GM19395 (cell line): Measurements from ENCODE around the gene TP53TG3C.
"Not testable (repeated sequence)": the region's sequence is repeated elsewhere in the genome, so short reads cannot be mapped to it uniquely, and the experiment has no call there.

Experiments
- ATAC-seq: cut with Tn5 transposase; IDR thresholded peaks from one replicate; pipeline ENCODE4 v1.9.1; 2021; ENCODE audit warnings: mild to moderate bottlenecking, moderate library complexity; ENCODE audit not compliant: unreplicated experiment

The TP53TG3C gene, protein sequence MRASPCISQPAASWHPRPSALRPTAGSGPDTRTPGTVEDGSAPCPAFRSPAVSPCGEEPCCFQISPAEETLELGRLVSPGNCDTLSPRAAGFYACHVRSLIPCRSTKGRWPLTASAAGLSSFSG

DNA sequence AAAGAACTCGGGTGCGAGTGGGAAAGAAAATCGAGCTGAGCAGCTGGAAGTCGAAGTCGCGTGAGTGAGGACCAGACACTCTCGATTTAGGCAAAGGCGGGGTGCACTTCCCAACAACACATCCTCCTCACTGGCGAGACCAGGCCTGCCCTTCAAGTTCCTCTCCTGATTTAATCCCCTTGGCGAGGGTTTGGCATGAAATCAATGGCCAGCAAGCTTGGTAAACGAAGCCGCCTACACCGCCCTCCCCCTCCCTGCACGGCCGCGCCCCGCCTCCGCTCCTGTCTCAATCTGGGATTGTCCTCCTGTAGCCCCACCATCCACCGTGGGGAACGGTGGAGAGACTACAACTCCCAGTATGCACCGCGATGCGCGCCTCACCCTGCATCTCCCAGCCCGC, at the start of gene TP53TG3C:
TSS of gene TP53TG3C (plus strand) at position 301 of the 400 bp plus-strand sequence. CDS start at position 369, 68 bp downstream.
- not testable (repeated sequence) for ATAC-seq
